Gastroesophageal sphincter (tissue), 4 donors: ENCODE data around the gene LMCD1. TPM values are rescaled to one million over a fixed set of nuclear protein-coding genes. Genes with fewer than 3 reads are reported as not detected.
A peak's percentile ranks its signal among the peaks of the same experiment; 100 is the strongest.

ENCODE experiments used
- ATAC-seq: fragments of 150-250 bp; one replicate; pipeline ENCODE4 v1.9.1; 2016; ENCODE audit warnings: mild to moderate bottlenecking, moderate library complexity
- H3K27ac ChIP-seq, 4 donors: fragments of 200-600 bp; sonication (generic) in 3 of 4; 1 replicate in 3 of 4; 2 replicates in 1 of 4; pipeline ENCODE4 v1.5.1; 2016 to 2019
- H3K27me3 ChIP-seq: fragments of 200-600 bp; sonication (generic); one replicate; pipeline ENCODE4 v1.5.1; 2019
- H3K36me3 ChIP-seq, 2 donors: fragments of 200-600 bp; sonication (generic); one replicate each; pipeline ENCODE4 v1.5.1; 2019; ENCODE audit warnings: control low read depth in 1 of 2
- H3K4me1 ChIP-seq, 3 donors: fragments of 200-600 bp; sonication (generic); 1 replicate in 2 of 3; 2 replicates in 1 of 3; pipeline ENCODE4 v1.5.1; 2016 to 2019; ENCODE audit warnings: control low read depth in 2 of 3
- H3K4me3 ChIP-seq, 2 donors: fragments of 200-600 bp; sonication (generic); one replicate each; pipeline ENCODE4 v1.5.1; 2019; ENCODE audit warnings: mild to moderate bottlenecking in 1 of 2, moderate library complexity in 1 of 2
- H3K9me3 ChIP-seq, 3 donors: fragments of 200-600 bp; sonication (generic); one replicate each; pipeline ENCODE4 v1.5.1; 2017 to 2019; ENCODE audit warnings: control low read depth in 2 of 3
- CTCF ChIP-seq, 4 experiments: fragments of 200-600 bp in 2 of 4; fragments of 450-650 bp in 2 of 4; sonication (generic) in 1 of 4; IDR thresholded peaks; one replicate each; pipeline ENCODE4 v1.5.1; 2017 to 2019; ENCODE audit warnings: antibody characterized with exemption in 4 of 4, mild to moderate bottlenecking in 2 of 4, moderate library complexity in 2 of 4
- EP300 ChIP-seq: sonication (generic); formaldehyde crosslinking; IDR thresholded peaks from one replicate; pipeline ENCODE4 v1.6.1; 2017; ENCODE audit warnings: antibody characterized with exemption, mild to moderate bottlenecking
- POLR2A ChIP-seq, 2 donors: fragments of 450-650 bp; IDR thresholded peaks; one replicate each; pipeline ENCODE4 v1.6.1; 2017; ENCODE audit warnings: antibody characterized with exemption in 2 of 2, mild to moderate bottlenecking in 2 of 2, moderate library complexity in 1 of 2
- POLR2AphosphoS5 ChIP-seq: sonication (generic); formaldehyde crosslinking; IDR thresholded peaks from one replicate; pipeline ENCODE4 v1.6.1; 2017; ENCODE audit warnings: antibody characterized with exemption
- WGBS, 2 donors: methylation state at CpG; one replicate each; pipeline ENCODE4 v1.1.5; 2018; ENCODE audit warnings: low coverage in 1 of 2; 5-methylcytosine and 5-hydroxymethylcytosine counted together
- total RNA-seq, 4 donors: library from RNA; depleted of rRNA; stranded (reverse); fragments of >200 nt; gene quantifications; one replicate each; pipeline ENCODE4 v1.1.0, GENCODE V29; 2016

The LMCD1 gene
- total RNA-seq, 4 donors from 2014 or later = 17.6 to 318 (median 136) TPM

- no peak overlapping the region for H3K4me3 ChIP-seq
- TF ChIP-seq POLR2A (IDR thresholded peaks at IDR 0.05) (no peak), EP300 (no peak), POLR2AphosphoS5 (no peak), CTCF (IDR thresholded peaks at IDR 0.05) (no peak)
- H3K27ac ChIP-seq = peak overlapping the region in 2 of 4 donors; percentile 16 to 25
- WGBS, 2 donors = 75 to 83% methylated on average over 4 of the region's 7 CpGs
- no peaks in the 10 kb centered on the region for H3K9me3 ChIP-seq
- peaks cover 0 to 4% of the 10 kb centered on the region in 2 donors for H3K36me3 ChIP-seq
- peak; percentile 75 for ATAC-seq
- H3K4me1 ChIP-seq = peaks cover 0 to 34% (median 0%) of the 10 kb centered on the region in 3 donors
- H3K27me3 ChIP-seq = no peaks in the 10 kb centered on the region
Measured at GRCh38 chr3:8532251-8532871, 30.7 kb downstream of the LMCD1 start.

GRCh38 chr3:8536096-8537056 is 34.8 kb downstream of the LMCD1 start:
- ATAC-seq = no peak
- Histone ChIP-seq H3K27ac (no peak overlapping the region), H3K27me3 (no peaks in the 10 kb centered on the region)

GRCh38 chr3:8537440-8537839 is 35.8 kb downstream of the LMCD1 start:
- no peak for ATAC-seq
- H3K27me3 ChIP-seq = no peaks in the 10 kb centered on the region
- TF ChIP-seq EP300 = no peak
- no peak for TF ChIP-seq CTCF (IDR thresholded peaks at IDR 0.05)
- TF ChIP-seq POLR2A (IDR thresholded peaks at IDR 0.05) = no peak
- no peak for TF ChIP-seq POLR2AphosphoS5
- peaks cover 0 to 2% (median 0%) of the 10 kb centered on the region in 3 donors for H3K4me1 ChIP-seq
- 100% methylated on average over 1 of the region's 1 CpG for WGBS, 2 donors
- peaks cover 0 to 22% of the 10 kb centered on the region in 2 donors for H3K36me3 ChIP-seq
- H3K9me3 ChIP-seq = no peaks in the 10 kb centered on the region
- H3K4me3 ChIP-seq = no peak overlapping the region
- no peak overlapping the region for H3K27ac ChIP-seq

More at GRCh38 chr3:8536096-8537056, 34.8 kb downstream of the LMCD1 start:
- TF ChIP-seq EP300 (no peak), POLR2AphosphoS5 (no peak), CTCF (IDR thresholded peaks at IDR 0.05) (no peak), POLR2A (IDR thresholded peaks at IDR 0.05) (no peak)
- H3K9me3 ChIP-seq = no peaks in the 10 kb centered on the region
- no peak overlapping the region for H3K4me3 ChIP-seq
- H3K36me3 ChIP-seq = peaks cover 0 to 22% of the 10 kb centered on the region in 2 donors
- peaks cover 0 to 11% (median 0%) of the 10 kb centered on the region in 3 donors for H3K4me1 ChIP-seq
- WGBS, 2 donors = 81 to 83% methylated on average over 2 to 8 of the region's 8 CpGs

GRCh38 chr3:8538223-8538622 is 36.6 kb downstream of the LMCD1 start:
- H3K4me3 ChIP-seq = no peak overlapping the region
- no peaks in the 10 kb centered on the region for H3K9me3 ChIP-seq
- no peaks in the 10 kb centered on the region for H3K4me1 ChIP-seq
- no peak for TF ChIP-seq POLR2A (IDR thresholded peaks at IDR 0.05)
- no peak for TF ChIP-seq CTCF (IDR thresholded peaks at IDR 0.05)
- no peak overlapping the region for H3K27ac ChIP-seq
- no peak for ATAC-seq
- WGBS, 2 donors = 92 to 100% methylated on average over 2 to 4 of the region's 4 CpGs
- H3K36me3 ChIP-seq = peaks cover 0 to 22% of the 10 kb centered on the region in 2 donors
- no peaks in the 10 kb centered on the region for H3K27me3 ChIP-seq
